Naive thymus-derived CD4-positive, alpha-beta T cell (primary cell): Measurements from ENCODE around the gene PCMTD2. TPM values are rescaled to one million over a fixed set of nuclear protein-coding genes. Genes with fewer than 3 reads are reported as not detected.
"Not testable (repeated sequence)": the region's sequence is repeated elsewhere in the genome, so short reads cannot be mapped to it uniquely, and the experiment has no call there.

Experiments
- ATAC-seq: fragments of 150-1000 bp; cut with Tn5 transposase; 2 replicates; pipeline ENCODE4 v1.10.0; 2021; ENCODE audit warnings: mild to moderate bottlenecking, moderate library complexity
- CTCF ChIA-PET: fragments of 350-600 bp; sonication (Branson Sonifier 250); formaldehyde crosslinking; loops from one replicate; lab custom pipeline; 2021; ENCODE audit warnings: antibody characterized with exemption; lab: Charles Lee
- POLR2A ChIA-PET: fragments of 350-600 bp; sonication (Branson Sonifier 250); formaldehyde crosslinking; loops from one replicate; lab custom pipeline; 2021; ENCODE audit warnings: antibody characterized with exemption, inconsistent platforms; lab: Charles Lee
- DNase-seq, 9 donors: peaks; one replicate each; pipeline versions ENCODE4 v3.0.0 to v3.0.0-alpha.2; 2020 to 2022; ENCODE audit warnings: mixed read lengths in 1 of 9
- H3K27ac ChIP-seq: one replicate; pipeline ENCODE4 v1.7.0; 2013; ENCODE audit warnings: mild to moderate bottlenecking, low read depth, low read length, moderate library complexity
- H3K27me3 ChIP-seq, 2 donors: one replicate each; pipeline ENCODE4 v1.7.0; 2013; ENCODE audit warnings: low read length in 2 of 2, mild to moderate bottlenecking in 2 of 2, moderate library complexity in 2 of 2; ENCODE audit not compliant: control insufficient read depth in 2 of 2, insufficient read depth in 2 of 2
- H3K36me3 ChIP-seq, 3 experiments: 1 replicate in 2 of 3; 2 replicates in 1 of 3; pipeline ENCODE4 v1.7.0; 2013; ENCODE audit warnings: low read length in 3 of 3, mild to moderate bottlenecking in 3 of 3, moderate library complexity in 1 of 3; ENCODE audit not compliant: insufficient read depth in 3 of 3, control insufficient read depth in 2 of 3
- H3K4me1 ChIP-seq, 2 donors: one replicate each; pipeline ENCODE4 v1.7.0; 2013; ENCODE audit warnings: low read length in 2 of 2, mild to moderate bottlenecking in 2 of 2, moderate library complexity in 1 of 2; ENCODE audit not compliant: control insufficient read depth in 2 of 2, insufficient read depth in 2 of 2
- H3K4me3 ChIP-seq: 2 replicates; pipeline ENCODE4 v1.7.0; 2013; ENCODE audit warnings: mild to moderate bottlenecking, low read length
- H3K9me3 ChIP-seq, 3 experiments: 1 replicate in 2 of 3; 2 replicates in 1 of 3; pipeline ENCODE4 v1.7.0; 2013; ENCODE audit warnings: low read length in 3 of 3; ENCODE audit not compliant: control insufficient read depth in 2 of 3
- H3K27ac Mint-ChIP-seq, 9 donors: one replicate each; pipeline ENCODE4 v1.8.0; 2020 to 2022; ENCODE audit warnings: mixed read lengths in 9 of 9, mild to moderate bottlenecking in 8 of 9, moderate library complexity in 5 of 9, inconsistent platforms in 2 of 9
- H3K27me3 Mint-ChIP-seq, 5 donors: one replicate each; pipeline ENCODE4 v1.8.0; 2021 to 2022; ENCODE audit warnings: mixed read lengths in 5 of 5, mild to moderate bottlenecking in 1 of 5
- H3K36me3 Mint-ChIP-seq, 5 donors: one replicate each; pipeline ENCODE4 v1.8.0; 2020 to 2022; ENCODE audit warnings: mixed read lengths in 5 of 5, mild to moderate bottlenecking in 3 of 5, inconsistent platforms in 1 of 5
- H3K4me1 Mint-ChIP-seq, 7 donors: one replicate each; pipeline ENCODE4 v1.8.0; 2020 to 2022; ENCODE audit warnings: mixed read lengths in 7 of 7, mild to moderate bottlenecking in 3 of 7, inconsistent platforms in 1 of 7
- H3K4me3 Mint-ChIP-seq, 10 donors: one replicate each; pipeline ENCODE4 v1.8.0; 2020 to 2022; ENCODE audit warnings: mild to moderate bottlenecking in 10 of 10, mixed read lengths in 10 of 10, moderate library complexity in 6 of 10, inconsistent platforms in 2 of 10
- H3K9me3 Mint-ChIP-seq, 11 donors: one replicate each; pipeline ENCODE4 v1.8.0; 2020 to 2022; ENCODE audit warnings: mixed read lengths in 11 of 11, mild to moderate bottlenecking in 4 of 11, inconsistent platforms in 1 of 11, moderate library complexity in 1 of 11
- intact Hi-C, 2 donors: fragments of 100-400 bp; cut with micrococcal nuclease; formaldehyde crosslinking; loops; one replicate each; pipeline ENCODE4 v1.15.1; 2023
- polyA plus RNA-seq, 2 donors: library from polyadenylated mRNA; unstranded; fragments of 300-500 nt; fragmentation: Illumina TruSeq; gene quantifications; one replicate each; pipeline ENCODE4 v1.2.3, GENCODE V29; 2021
- total RNA-seq, 6 experiments: library from RNA in 5 of 6; stranded (reverse) in 5 of 6; gene quantifications; 1 replicate in 5 of 6; 2 replicates in 1 of 6; pipeline ENCODE4 v1.2.3 and lab custom pipeline; 2021 to 2026

Gene PCMTD2
- total and polyA plus RNA-seq, 7 experiments from 2014 or later, result 60.5 to 229 (median 102) TPM

DNA sequence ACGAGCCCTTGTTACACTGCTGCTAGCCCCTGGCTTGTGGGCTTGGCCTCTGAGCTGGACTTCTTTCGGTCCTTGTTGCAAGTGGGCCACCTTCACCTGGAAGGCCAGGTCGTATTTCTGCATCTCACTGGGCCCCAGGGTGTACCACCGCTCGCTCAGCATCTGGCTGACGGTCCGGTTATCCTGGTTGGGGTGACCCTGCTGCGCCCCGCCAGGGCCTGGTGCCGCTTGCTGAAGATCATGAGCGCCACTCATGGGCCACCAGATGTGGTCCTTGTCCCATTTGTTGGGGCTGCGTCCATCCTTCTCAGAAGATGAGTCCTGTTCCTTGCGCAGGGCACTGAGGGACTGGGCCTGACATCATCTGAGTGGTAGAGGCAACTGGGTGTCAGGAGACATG lies 36.6 kb downstream of the PCMTD2 start:
- H3K27me3 Mint-ChIP-seq, H3K36me3 ChIP-seq, H3K36me3 Mint-ChIP-seq, H3K9me3 Mint-ChIP-seq, intact Hi-C loops, POLR2A ChIA-PET, DNase-seq, ATAC-seq, H3K27ac Mint-ChIP-seq, H3K4me3 ChIP-seq, H3K9me3 ChIP-seq, H3K4me3 Mint-ChIP-seq, H3K4me1 ChIP-seq, H3K27ac ChIP-seq, H3K27me3 ChIP-seq, CTCF ChIA-PET, H3K4me1 Mint-ChIP-seq: not testable (repeated sequence)

DNA sequence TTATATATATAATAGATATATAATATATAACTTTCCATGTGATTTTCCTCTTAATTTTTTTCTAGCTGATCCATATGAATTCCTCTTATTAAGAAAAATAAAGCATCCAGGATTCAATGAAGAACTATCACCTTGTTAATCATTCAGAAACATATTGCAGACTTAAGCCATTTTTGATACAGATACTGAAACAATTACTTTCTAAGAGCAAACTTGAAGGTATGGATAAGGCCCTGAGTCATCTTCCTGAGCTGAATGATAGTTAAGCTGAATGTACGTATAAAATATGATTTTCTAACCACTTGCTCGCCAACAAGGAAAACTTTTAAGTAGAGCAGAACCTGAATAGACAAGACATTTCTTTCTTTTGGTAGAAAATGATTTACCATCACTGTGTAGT lies 47.5 kb downstream of the PCMTD2 start:
- H3K4me3 ChIP-seq, ATAC-seq, H3K4me3 Mint-ChIP-seq, H3K9me3 Mint-ChIP-seq, H3K9me3 ChIP-seq, H3K36me3 ChIP-seq, H3K27me3 ChIP-seq, DNase-seq, H3K27ac Mint-ChIP-seq, POLR2A ChIA-PET, intact Hi-C loops, H3K4me1 ChIP-seq, CTCF ChIA-PET, H3K27ac ChIP-seq, H3K4me1 Mint-ChIP-seq, H3K27me3 Mint-ChIP-seq, H3K36me3 Mint-ChIP-seq: not testable (repeated sequence)

- H3K9me3 ChIP-seq, H3K36me3 Mint-ChIP-seq, H3K27ac ChIP-seq, H3K36me3 ChIP-seq, ATAC-seq, H3K27ac Mint-ChIP-seq, intact Hi-C loops, DNase-seq, H3K9me3 Mint-ChIP-seq, H3K27me3 ChIP-seq, H3K4me3 Mint-ChIP-seq, POLR2A ChIA-PET, CTCF ChIA-PET, H3K4me1 Mint-ChIP-seq, H3K4me1 ChIP-seq, H3K4me3 ChIP-seq: not testable (repeated sequence)
- peaks cover 13 to 25% (median 14%) of the 10 kb centered on the region in 5 donors for H3K27me3 Mint-ChIP-seq
Measured at GRCh38 chr20:64313761-64314160, 58.2 kb downstream of the PCMTD2 start.

- POLR2A ChIA-PET, H3K36me3 ChIP-seq, H3K27ac Mint-ChIP-seq, H3K27ac ChIP-seq, H3K36me3 Mint-ChIP-seq, ATAC-seq, H3K4me3 ChIP-seq, intact Hi-C loops, H3K27me3 ChIP-seq, H3K9me3 Mint-ChIP-seq, CTCF ChIA-PET, DNase-seq, H3K9me3 ChIP-seq, H3K4me1 Mint-ChIP-seq, H3K4me1 ChIP-seq: not testable (repeated sequence)
- Mint-ChIP-seq H3K4me3 (peak overlapping the region in 1 of 10 donors; percentile 25), H3K27me3 (peaks cover 14 to 27% (median 25%) of the 10 kb centered on the region in 5 donors)
Measured at GRCh38 chr20:64315381-64315780, 59.8 kb downstream of the PCMTD2 start.

DNA sequence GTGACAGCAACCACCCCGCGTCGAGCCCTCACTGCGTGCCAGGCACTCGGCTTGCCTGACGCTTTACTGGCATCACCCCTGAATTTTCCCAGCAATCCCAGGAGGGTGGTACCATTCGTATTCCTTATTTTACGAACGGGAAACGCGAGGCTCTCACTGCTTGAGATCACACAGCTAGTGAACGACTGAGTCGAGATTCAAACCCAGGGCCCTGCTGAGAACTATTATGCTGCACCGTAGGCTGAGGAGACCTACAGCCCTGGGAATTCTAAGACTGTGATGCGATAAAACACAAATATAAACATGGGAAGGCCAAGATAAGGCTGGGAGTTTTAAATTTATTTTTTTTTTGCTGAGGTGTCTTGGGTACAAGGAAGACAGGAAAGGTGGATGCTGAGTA lies 60.3 kb downstream of the PCMTD2 start:
- H3K9me3 Mint-ChIP-seq, ATAC-seq, H3K9me3 ChIP-seq, H3K4me3 ChIP-seq, DNase-seq, intact Hi-C loops, H3K27ac ChIP-seq, H3K36me3 Mint-ChIP-seq, H3K36me3 ChIP-seq, H3K4me1 Mint-ChIP-seq, H3K27ac Mint-ChIP-seq, H3K4me1 ChIP-seq, H3K27me3 ChIP-seq, CTCF ChIA-PET, POLR2A ChIA-PET: not testable (repeated sequence)
- Mint-ChIP-seq H3K27me3 (peaks cover 14 to 27% (median 25%) of the 10 kb centered on the region in 5 donors), H3K4me3 (peak overlapping the region in 7 of 10 donors; percentile 22 to 62 (median 45))

DNA sequence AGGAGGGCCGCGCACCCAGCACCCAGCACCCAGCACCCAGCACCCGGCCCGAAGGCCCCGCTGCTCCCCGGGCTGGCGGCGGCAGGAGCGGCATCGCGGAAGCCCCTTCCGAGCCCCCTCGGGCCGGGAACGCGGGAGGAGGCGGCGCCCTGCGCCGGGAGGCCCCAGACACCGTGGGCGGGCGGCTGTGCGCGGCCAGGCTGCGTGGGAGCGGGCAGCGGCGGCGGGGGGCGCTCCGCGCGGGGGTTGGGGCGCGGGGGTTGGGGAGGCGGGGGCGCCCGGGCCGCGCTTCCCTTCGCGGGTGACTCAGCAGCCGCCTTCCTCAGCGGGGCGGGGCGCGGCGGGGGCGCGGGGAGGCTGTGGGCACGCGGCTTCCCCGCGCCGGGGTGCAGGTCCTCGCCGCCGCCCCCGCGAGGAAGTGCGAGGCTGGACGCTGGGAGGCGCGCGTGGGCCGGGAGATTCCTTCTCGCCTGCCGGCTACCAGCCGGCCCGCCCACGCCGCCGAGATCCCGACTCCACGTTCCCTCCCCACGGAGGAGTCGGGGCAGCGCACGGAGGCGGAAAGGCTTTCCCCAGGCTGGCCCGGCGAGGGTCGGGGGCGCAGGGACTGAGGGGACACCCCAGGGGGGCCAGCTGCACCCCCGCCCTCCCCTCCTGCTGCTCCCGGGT lies 61.0 kb downstream of the PCMTD2 start:
- H3K36me3 Mint-ChIP-seq, H3K4me1 Mint-ChIP-seq, intact Hi-C loops, H3K9me3 Mint-ChIP-seq, H3K4me3 ChIP-seq, H3K36me3 ChIP-seq, H3K4me1 ChIP-seq, H3K27ac ChIP-seq, H3K9me3 ChIP-seq, DNase-seq, POLR2A ChIA-PET, CTCF ChIA-PET, H3K27ac Mint-ChIP-seq, H3K27me3 ChIP-seq: not testable (repeated sequence)
- Mint-ChIP-seq H3K4me3 (peak overlapping the region in 1 of 10 donors; percentile 22), H3K27me3 (peaks cover 14 to 27% (median 25%) of the 10 kb centered on the region in 5 donors)
- peak; percentile 36 for ATAC-seq

- H3K27ac ChIP-seq, H3K4me3 ChIP-seq, H3K4me1 ChIP-seq, H3K36me3 Mint-ChIP-seq, CTCF ChIA-PET, DNase-seq, H3K36me3 ChIP-seq, H3K4me1 Mint-ChIP-seq, intact Hi-C loops, H3K27ac Mint-ChIP-seq, POLR2A ChIA-PET, H3K27me3 ChIP-seq, H3K9me3 ChIP-seq, H3K4me3 Mint-ChIP-seq, ATAC-seq, H3K9me3 Mint-ChIP-seq: not testable (repeated sequence)
- peaks cover 14 to 27% (median 25%) of the 10 kb centered on the region in 5 donors for H3K27me3 Mint-ChIP-seq
Measured at GRCh38 chr20:64317331-64317730, 61.8 kb downstream of the PCMTD2 start.
